ENCODE measurements around the gene F2RL3.
"Not testable (repeated sequence)": the region's sequence is repeated elsewhere in the genome, so short reads cannot be mapped to it uniquely, and the experiment has no call there.

Gene F2RL3

GRCh38 chr19:16930753-16931152 is 42.0 kb downstream of the F2RL3 start:
- Mint-ChIP-seq H3K27me3 (ENCODE audit: low read depth) (no peaks in the 10 kb centered on the region), H3K27ac (no peak overlapping the region), H3K9me3 (peaks cover 24% of the 10 kb centered on the region), H3K4me3 (no peak overlapping the region), H3K4me1 (ENCODE audit: low read depth) (no peaks in the 10 kb centered on the region), H3K36me3 (ENCODE audit: low read depth) (peaks cover 1% of the 10 kb centered on the region)
- DNase-seq (ENCODE audit: low spot score): no peak

DNA sequence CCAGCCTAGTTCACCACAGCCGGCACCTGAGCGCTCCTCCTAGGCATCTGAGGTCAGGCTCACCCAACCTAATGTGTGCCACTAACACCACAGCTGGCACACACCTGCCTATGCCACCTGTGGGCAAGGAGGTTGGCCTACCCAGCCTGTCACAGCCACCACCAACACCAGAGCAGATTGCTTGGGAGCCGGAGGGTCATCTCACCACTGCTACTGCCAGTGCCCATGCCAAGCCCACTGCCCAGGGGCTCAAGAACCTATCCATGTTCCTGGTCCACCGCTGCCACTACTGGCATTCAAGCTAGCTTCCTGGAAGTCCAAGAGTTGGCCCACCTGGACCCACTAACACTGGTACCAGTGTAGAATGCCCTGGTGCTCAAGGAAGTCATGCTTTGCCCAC is 42.5 kb downstream of the F2RL3 start:
- H3K27ac Mint-ChIP-seq: no peak overlapping the region
- H3K9me3 Mint-ChIP-seq: peaks cover 28% of the 10 kb centered on the region
- H3K4me1 Mint-ChIP-seq (ENCODE audit: low read depth): no peaks in the 10 kb centered on the region
- no peak overlapping the region for H3K4me3 Mint-ChIP-seq
- peaks cover 1% of the 10 kb centered on the region for H3K36me3 Mint-ChIP-seq (ENCODE audit: low read depth)
- DNase-seq (ENCODE audit: low spot score): no peak
- no peaks in the 10 kb centered on the region for H3K27me3 Mint-ChIP-seq (ENCODE audit: low read depth)

DNA sequence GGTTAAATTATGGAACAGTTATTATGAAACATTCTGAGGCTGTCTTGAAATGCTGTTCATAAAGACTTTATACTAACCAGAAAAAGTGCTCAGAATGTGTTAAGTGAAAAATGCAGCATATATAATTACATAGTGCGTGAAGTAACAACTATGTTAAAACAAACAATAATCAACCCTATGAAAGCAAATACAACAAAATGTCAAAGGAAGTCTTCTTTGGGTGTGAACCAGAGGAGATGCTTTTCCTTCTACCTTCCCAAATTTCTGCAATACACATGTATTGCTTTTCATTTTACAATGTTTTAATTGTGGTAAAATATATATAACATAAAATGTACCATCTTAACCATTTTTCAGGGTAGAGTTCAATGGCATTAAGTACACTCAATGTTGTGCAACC is 45.7 kb downstream of the F2RL3 start:
- no peaks in the 10 kb centered on the region for H3K4me1 Mint-ChIP-seq (ENCODE audit: low read depth)
- H3K4me3 Mint-ChIP-seq: no peak overlapping the region
- no peak overlapping the region for H3K27ac Mint-ChIP-seq
- H3K9me3 Mint-ChIP-seq: peaks cover 19% of the 10 kb centered on the region
- H3K27me3 Mint-ChIP-seq (ENCODE audit: low read depth): peaks cover 2% of the 10 kb centered on the region
- DNase-seq (ENCODE audit: low spot score): no peak
- H3K36me3 Mint-ChIP-seq (ENCODE audit: low read depth): no peaks in the 10 kb centered on the region

- peaks cover 19% of the 10 kb centered on the region for H3K9me3 Mint-ChIP-seq
Measured at GRCh38 chr19:16936901-16937300, 48.1 kb downstream of the F2RL3 start.

DNA sequence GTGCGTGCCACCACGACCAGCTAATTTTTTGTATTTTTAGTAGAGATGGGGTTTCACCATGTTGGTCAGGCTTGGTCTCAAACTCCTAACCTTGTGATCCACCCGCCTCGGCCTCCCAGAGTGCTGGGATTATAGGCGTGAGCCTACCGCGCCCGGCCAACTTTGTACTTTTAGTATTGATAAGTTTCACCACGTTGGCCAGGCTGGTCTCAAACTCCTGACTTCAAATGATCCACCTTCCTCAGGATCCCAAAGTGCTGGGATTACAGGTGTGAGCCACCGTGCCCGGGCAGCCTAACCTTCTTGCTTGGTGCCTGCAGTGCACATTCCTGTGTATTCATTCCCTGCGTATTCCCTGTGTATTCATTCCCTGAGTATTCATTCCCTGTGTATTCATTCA is 49.0 kb downstream of the F2RL3 start:
- H3K9me3 Mint-ChIP-seq: peaks cover 19% of the 10 kb centered on the region
- DNase-seq (ENCODE audit: low spot score); H3K27ac Mint-ChIP-seq; H3K4me1 Mint-ChIP-seq (ENCODE audit: low read depth); H3K36me3 Mint-ChIP-seq (ENCODE audit: low read depth); H3K27me3 Mint-ChIP-seq (ENCODE audit: low read depth); H3K4me3 Mint-ChIP-seq: not testable (repeated sequence)

More at GRCh38 chr19:16936901-16937300, 48.1 kb downstream of the F2RL3 start:
- Mint-ChIP-seq H3K27ac (no peak overlapping the region), H3K27me3 (ENCODE audit: low read depth) (peaks cover 2% of the 10 kb centered on the region), H3K36me3 (ENCODE audit: low read depth) (no peaks in the 10 kb centered on the region), H3K4me1 (ENCODE audit: low read depth) (no peaks in the 10 kb centered on the region), H3K4me3 (no peak overlapping the region)
- no peak for DNase-seq (ENCODE audit: low spot score)

DNA sequence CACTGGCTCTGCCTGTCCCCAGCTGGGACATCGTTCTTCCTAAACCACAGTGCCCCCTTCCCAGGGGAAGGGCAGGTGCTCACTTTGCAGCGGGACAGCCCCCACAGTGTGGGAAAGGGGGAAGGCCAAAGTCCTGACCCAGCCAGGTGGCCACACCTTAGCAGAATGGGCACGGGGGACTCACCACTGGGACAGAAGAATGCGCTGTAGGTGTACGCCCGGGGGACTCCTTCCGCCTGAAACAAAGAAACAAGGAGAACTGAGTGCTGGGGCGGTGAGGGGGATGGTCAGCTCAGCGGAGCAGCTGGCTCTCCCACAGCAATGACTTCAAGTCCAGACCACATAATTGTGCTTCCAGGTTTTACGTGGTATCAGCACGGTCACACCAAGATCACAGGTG is 49.4 kb downstream of the F2RL3 start:
- Mint-ChIP-seq H3K36me3 (ENCODE audit: low read depth) (no peaks in the 10 kb centered on the region), H3K27ac (no peak overlapping the region), H3K4me3 (no peak overlapping the region), H3K9me3 (peaks cover 19% of the 10 kb centered on the region), H3K4me1 (ENCODE audit: low read depth) (no peaks in the 10 kb centered on the region), H3K27me3 (ENCODE audit: low read depth) (peaks cover 2% of the 10 kb centered on the region)
- DNase-seq (ENCODE audit: low spot score): no peak

- H3K36me3 Mint-ChIP-seq (ENCODE audit: low read depth); H3K9me3 Mint-ChIP-seq; DNase-seq (ENCODE audit: low spot score); H3K27ac Mint-ChIP-seq; H3K4me1 Mint-ChIP-seq (ENCODE audit: low read depth); H3K4me3 Mint-ChIP-seq; H3K27me3 Mint-ChIP-seq (ENCODE audit: low read depth): not testable (repeated sequence)
Measured at GRCh38 chr19:16940063-16940462, 51.3 kb downstream of the F2RL3 start.

DNA sequence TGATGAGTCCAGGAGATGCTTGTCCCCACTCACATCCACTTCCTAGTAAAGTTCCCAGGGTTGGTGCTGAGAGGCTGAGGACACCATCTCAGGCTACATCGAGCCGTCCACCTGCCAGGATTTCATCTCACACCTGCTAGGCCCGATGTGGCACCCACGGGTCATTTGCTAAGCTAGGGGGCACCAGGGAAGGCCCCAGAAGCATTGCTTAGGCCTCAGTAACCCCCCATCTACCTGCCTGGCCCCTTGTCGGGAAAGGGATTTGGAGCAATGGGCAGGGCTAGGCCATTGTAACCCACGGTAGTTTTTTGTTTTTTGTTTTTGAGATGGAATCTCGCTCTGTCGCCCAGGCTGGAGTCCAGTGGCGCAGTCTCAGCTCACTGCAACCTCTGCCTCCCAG is 51.8 kb downstream of the F2RL3 start:
- H3K9me3 Mint-ChIP-seq: peaks cover 5% of the 10 kb centered on the region
- H3K36me3 Mint-ChIP-seq (ENCODE audit: low read depth): no peaks in the 10 kb centered on the region
- H3K27me3 Mint-ChIP-seq (ENCODE audit: low read depth): peaks cover 2% of the 10 kb centered on the region
- DNase-seq (ENCODE audit: low spot score): no peak
- no peak overlapping the region for H3K4me3 Mint-ChIP-seq
- no peaks in the 10 kb centered on the region for H3K4me1 Mint-ChIP-seq (ENCODE audit: low read depth)
- no peak overlapping the region for H3K27ac Mint-ChIP-seq
